Measurements from ENCODE around the gene SLC17A5.

SLC17A5 gene

DNA sequence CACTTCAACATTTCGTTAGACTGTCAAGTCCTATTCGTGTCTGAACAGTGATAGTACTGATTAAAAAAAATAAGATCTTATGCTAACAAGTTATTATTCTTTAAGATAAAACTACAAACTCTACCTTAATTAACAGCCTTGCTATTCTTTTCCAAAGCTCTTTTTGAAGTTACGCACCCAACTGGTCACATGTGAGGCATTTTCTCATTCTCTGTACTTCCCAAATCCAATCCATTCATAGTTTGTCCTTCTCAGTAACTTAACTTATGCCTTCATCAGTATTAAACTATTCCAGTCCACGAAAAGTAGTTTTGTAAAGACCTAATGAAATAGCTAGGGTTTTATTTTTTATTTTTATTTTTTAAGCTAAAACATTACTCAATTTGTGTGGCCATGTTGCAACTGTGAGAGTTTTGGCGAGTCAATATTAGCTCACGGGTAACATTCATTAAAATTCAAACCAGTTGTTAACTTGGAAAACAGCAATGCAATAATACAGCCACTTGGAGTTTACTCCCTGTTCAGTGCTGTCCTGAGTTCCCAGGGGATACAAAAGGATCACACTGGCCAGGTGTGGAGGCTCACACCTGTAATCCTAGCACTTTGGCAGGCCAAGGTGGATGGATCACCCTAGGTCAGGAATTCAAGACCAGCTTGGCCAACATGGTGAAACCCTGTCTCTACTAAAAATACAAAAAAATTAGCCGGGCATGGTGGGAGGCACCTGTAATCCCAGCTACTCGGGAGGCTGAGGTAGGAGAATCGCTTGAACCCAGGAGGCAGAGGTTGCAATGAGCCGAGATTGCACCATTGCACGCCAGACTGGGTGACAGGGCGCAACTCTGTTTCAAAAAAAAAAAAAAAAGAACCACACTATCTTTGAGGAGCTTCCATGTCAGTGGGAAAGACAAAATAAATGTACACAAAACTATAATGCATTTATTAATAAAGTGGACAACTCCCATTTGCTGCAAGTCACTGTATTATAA, 105.0 kb downstream of the SLC17A5 start:
- ATAC-seq (ENCODE audit: low read depth) (no peak), DNase-seq (ENCODE audit: low spot score) (no peak)

DNA sequence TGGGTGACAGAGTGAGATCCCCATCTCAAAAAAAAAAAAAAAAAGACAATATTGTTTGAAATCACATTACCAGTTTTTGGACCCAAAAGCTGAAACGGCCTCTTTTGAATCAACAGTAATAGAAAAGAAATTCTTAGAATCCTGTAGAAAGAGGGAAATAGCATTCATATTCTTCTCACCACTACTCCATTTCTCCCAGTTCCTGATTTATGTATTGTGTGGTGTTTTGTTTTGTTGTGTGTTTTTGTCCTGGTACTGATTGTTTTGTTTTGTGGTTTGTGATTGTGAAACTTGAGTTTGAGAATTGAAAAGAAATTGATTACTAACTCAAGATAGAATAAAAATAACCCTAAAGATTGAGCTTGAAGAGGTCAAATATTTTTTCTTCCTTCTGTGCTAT, 106.8 kb downstream of the SLC17A5 start:
- Histone ChIP-seq H3K27ac (ENCODE audit: poor library complexity, severe bottlenecking) (no peak overlapping the region), H3K27me3 (ENCODE audit: insufficient read depth, poor library complexity, severe bottlenecking) (no peaks in the 10 kb centered on the region), H3K9me3 (ENCODE audit: severe bottlenecking) (no peaks in the 10 kb centered on the region), H3K4me3 (ENCODE audit: severe bottlenecking) (no peak overlapping the region), H3K36me3 (ENCODE audit: low read depth) (no peaks in the 10 kb centered on the region), H3K4me1 (ENCODE audit: insufficient read depth, poor library complexity, severe bottlenecking) (no peaks in the 10 kb centered on the region)
- TF ChIP-seq, protein P1, sequence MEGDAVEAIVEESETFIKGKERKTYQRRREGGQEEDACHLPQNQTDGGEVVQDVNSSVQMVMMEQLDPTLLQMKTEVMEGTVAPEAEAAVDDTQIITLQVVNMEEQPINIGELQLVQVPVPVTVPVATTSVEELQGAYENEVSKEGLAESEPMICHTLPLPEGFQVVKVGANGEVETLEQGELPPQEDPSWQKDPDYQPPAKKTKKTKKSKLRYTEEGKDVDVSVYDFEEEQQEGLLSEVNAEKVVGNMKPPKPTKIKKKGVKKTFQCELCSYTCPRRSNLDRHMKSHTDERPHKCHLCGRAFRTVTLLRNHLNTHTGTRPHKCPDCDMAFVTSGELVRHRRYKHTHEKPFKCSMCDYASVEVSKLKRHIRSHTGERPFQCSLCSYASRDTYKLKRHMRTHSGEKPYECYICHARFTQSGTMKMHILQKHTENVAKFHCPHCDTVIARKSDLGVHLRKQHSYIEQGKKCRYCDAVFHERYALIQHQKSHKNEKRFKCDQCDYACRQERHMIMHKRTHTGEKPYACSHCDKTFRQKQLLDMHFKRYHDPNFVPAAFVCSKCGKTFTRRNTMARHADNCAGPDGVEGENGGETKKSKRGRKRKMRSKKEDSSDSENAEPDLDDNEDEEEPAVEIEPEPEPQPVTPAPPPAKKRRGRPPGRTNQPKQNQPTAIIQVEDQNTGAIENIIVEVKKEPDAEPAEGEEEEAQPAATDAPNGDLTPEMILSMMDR (IDR thresholded peaks at IDR 0.05; ENCODE audit: poor library complexity, severe bottlenecking): no peak
- ATAC-seq (ENCODE audit: low read depth): no peak
- DNase-seq (ENCODE audit: low spot score): no peak

More for the DNA sequence above, 105.0 kb downstream of the SLC17A5 start:
- H3K36me3 ChIP-seq (ENCODE audit: low read depth): no peaks in the 10 kb centered on the region
- H3K27ac ChIP-seq (ENCODE audit: poor library complexity, severe bottlenecking): no peak overlapping the region
- no peaks in the 10 kb centered on the region for H3K9me3 ChIP-seq (ENCODE audit: severe bottlenecking)
- H3K27me3 ChIP-seq (ENCODE audit: insufficient read depth, poor library complexity, severe bottlenecking): no peaks in the 10 kb centered on the region
- H3K4me1 ChIP-seq (ENCODE audit: insufficient read depth, poor library complexity, severe bottlenecking): no peaks in the 10 kb centered on the region
- TF ChIP-seq, protein P1 (IDR thresholded peaks at IDR 0.05; ENCODE audit: poor library complexity, severe bottlenecking): no peak
- no peak overlapping the region for H3K4me3 ChIP-seq (ENCODE audit: severe bottlenecking)
